IMR-90 (cell line): ENCODE results near the gene REEP2.

ENCODE experiments used
- BHLHE40 ChIP-seq: fragments of 150-350 bp; IDR thresholded peaks from 2 replicates; pipeline ENCODE4 v1.6.1; 2016; ENCODE audit warnings: mild to moderate bottlenecking, low read depth, low read length
- CEBPB ChIP-seq: IDR thresholded peaks from 2 replicates; pipeline ENCODE4 v1.6.1; 2012; ENCODE audit warnings: low read depth, low read length, improper control_type of control experiment
- CHD1 ChIP-seq: IDR thresholded peaks from 2 replicates; pipeline ENCODE4 v1.6.1; 2012; ENCODE audit warnings: low read depth, low read length, improper control_type of control experiment
- FOS ChIP-seq: fragments of 150-350 bp; IDR thresholded peaks from 2 replicates; pipeline ENCODE4 v1.6.1; 2016; ENCODE audit warnings: low read depth, low read length
- MAFK ChIP-seq: IDR thresholded peaks from 2 replicates; pipeline ENCODE4 v1.6.1; 2012; ENCODE audit warnings: low read depth, low read length, improper control_type of control experiment
- MAZ ChIP-seq: IDR thresholded peaks from 2 replicates; pipeline ENCODE4 v1.6.1; 2012; ENCODE audit warnings: low read depth, mild to moderate bottlenecking, low read length, improper control_type of control experiment, moderate library complexity, borderline replicate concordance
- MXI1 ChIP-seq: IDR thresholded peaks from 2 replicates; pipeline ENCODE4 v1.6.1; 2012; ENCODE audit warnings: low read depth, mild to moderate bottlenecking, low read length, moderate library complexity, borderline replicate concordance
- POLR2A ChIP-seq: IDR thresholded peaks from 2 replicates; pipeline ENCODE4 v1.6.1; 2012; ENCODE audit warnings: mild to moderate bottlenecking, low read depth, low read length
- RAD21 ChIP-seq: IDR thresholded peaks from 2 replicates; pipeline ENCODE4 v1.6.1; 2012; ENCODE audit warnings: low read length, improper control_type of control experiment
- RCOR1 ChIP-seq: IDR thresholded peaks from 2 replicates; pipeline ENCODE4 v1.6.1; 2012; ENCODE audit warnings: mild to moderate bottlenecking, low read length, improper control_type of control experiment; ENCODE audit not compliant: insufficient replicate concordance
- RFX5 ChIP-seq: IDR thresholded peaks from 2 replicates; pipeline ENCODE4 v1.8.0; 2012; ENCODE audit warnings: low read depth, mild to moderate bottlenecking, low read length, moderate library complexity
- SMC3 ChIP-seq: fragments of 150-350 bp; IDR thresholded peaks from 2 replicates; pipeline ENCODE4 v1.6.1; 2016; ENCODE audit warnings: low read depth, mild to moderate bottlenecking, antibody characterized with exemption, low read length, moderate library complexity
- USF2 ChIP-seq: fragments of 150-350 bp; IDR thresholded peaks from 2 replicates; pipeline ENCODE4 v1.6.1; 2017; ENCODE audit warnings: mild to moderate bottlenecking, antibody characterized with exemption, low read length, low read depth
- TF ChIP-seq, protein P1 (sequence below): conservative IDR thresholded peaks from 2 replicates; pipeline ENCODE4 v1.5.1; 2012; ENCODE audit warnings: mild to moderate bottlenecking, low read depth, low read length, improper control_type of control experiment

DNA sequence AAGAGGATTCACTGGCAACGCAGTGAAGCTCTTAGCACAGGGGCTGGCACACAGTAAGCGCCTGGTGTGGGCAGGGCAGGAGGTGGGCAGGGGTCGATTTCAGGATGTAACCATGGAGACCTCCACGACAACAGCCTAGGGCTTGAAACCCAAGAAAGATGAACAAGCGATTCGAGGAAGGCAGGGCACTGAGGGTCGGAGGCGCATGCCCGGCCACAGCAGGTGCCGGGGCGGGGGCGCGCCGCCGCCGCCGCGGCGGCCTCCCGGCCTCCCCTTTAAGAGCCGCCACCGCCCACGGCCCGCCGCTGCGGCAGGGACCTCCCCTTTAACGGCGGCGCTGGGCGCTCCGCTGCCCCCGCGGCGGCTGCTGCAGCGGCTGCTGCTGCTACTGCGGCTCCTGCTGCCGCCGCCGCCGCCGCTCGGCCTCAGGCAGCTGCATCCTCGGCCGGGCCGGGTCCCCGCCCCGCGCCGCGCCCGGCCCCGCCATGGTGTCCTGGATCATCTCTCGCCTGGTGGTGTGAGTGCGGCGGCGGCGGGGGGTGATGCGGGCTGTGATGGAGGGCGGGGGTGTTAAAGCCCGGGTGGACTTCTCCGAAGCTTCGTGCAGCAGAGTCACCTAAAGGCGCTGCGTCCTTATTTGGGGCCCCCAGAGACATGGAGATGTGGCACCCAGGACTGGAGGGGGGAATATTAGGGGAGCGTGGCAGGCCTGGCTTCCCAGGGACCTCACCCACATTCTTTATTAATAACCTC is at the start of gene REEP2:
- TF ChIP-seq RCOR1 (no peak), MAFK (no peak), POLR2A (no peak), MXI1 (0 out of 2 replicates have a peak, but pooled peaks have one; percentile 15), SMC3 (no peak), USF2 (no peak), BHLHE40 (no peak), MAZ (peak; percentile 56; the same call in 1 of the 2 replicates), RAD21 (no peak), CEBPB (no peak), CHD1 (no peak), FOS (no peak), RFX5 (no peak)
- TF ChIP-seq, protein P1, sequence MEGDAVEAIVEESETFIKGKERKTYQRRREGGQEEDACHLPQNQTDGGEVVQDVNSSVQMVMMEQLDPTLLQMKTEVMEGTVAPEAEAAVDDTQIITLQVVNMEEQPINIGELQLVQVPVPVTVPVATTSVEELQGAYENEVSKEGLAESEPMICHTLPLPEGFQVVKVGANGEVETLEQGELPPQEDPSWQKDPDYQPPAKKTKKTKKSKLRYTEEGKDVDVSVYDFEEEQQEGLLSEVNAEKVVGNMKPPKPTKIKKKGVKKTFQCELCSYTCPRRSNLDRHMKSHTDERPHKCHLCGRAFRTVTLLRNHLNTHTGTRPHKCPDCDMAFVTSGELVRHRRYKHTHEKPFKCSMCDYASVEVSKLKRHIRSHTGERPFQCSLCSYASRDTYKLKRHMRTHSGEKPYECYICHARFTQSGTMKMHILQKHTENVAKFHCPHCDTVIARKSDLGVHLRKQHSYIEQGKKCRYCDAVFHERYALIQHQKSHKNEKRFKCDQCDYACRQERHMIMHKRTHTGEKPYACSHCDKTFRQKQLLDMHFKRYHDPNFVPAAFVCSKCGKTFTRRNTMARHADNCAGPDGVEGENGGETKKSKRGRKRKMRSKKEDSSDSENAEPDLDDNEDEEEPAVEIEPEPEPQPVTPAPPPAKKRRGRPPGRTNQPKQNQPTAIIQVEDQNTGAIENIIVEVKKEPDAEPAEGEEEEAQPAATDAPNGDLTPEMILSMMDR: no peak
